ENCODE data around the gene TECR. TPM values are rescaled to one million over a fixed set of nuclear protein-coding genes. Genes with fewer than 3 reads are reported as not detected.

The TECR gene
- total and polyA plus RNA-seq, 2 of the 13 experiments (the other 11 are each of a cell fraction or from before 2014, with no cell fraction given): 54.9 to 121 TPM

GRCh38 chr19:14570864-14571527 is 41.6 kb downstream of the TECR start:
- Histone ChIP-seq H3K27ac (ENCODE audit: extremely low read length, insufficient read depth, low read length) (peak overlapping the region; percentile 54), H3K27me3 (ENCODE audit: control insufficient read depth in 1 of 2, insufficient read depth in 2 of 2, low read length in 2 of 2) (no peaks in the 10 kb centered on the region; a peak in 1 of 5 replicates), H3K4me1 (ENCODE audit: insufficient read depth, low read length) (peaks cover 50% of the 10 kb centered on the region), H3K36me3 (replicated peaks in 1 of 2; ENCODE audit: control insufficient read depth in 1 of 2, insufficient read depth in 2 of 2, low read length in 2 of 2) (peaks cover 2 to 8% of the 10 kb centered on the region in 2 experiments; a peak in 3 of 5 replicates), H3K79me2 (ENCODE audit: insufficient read depth, low read length) (peaks cover 13% of the 10 kb centered on the region), H4K20me1 (ENCODE audit: insufficient read depth, low read length) (no peaks in the 10 kb centered on the region), H3K9me3 (ENCODE audit: low read length) (no peaks in the 10 kb centered on the region), H3K9ac (ENCODE audit: insufficient read depth, low read depth, low read length) (peak overlapping the region; percentile 85), H2AFZ (ENCODE audit: low read length) (no peak overlapping the region), H3K4me2 (ENCODE audit: low read depth, low read length) (peak overlapping the region; percentile 80), H3K4me3 (replicated peaks in 1 of 3; ENCODE audit: insufficient read depth in 1 of 3, low read depth in 2 of 3, low read length in 3 of 3) (peak overlapping the region; percentile 81 to 99 (median 94))
- DNase-seq (ENCODE audit: low spot score) (no peak), FAIRE-seq (peak; percentile 4), ATAC-seq (no peak)
- BruUV-seq (replicated peaks): no TSS peak
- in situ Hi-C loops (cut with HindIII; ENCODE audit: extremely low pct_ligation_motif_present, low pct_unique_long_range_greater_than_20kb) (loop anchor here (5.0 kb wide), 1 partner anchor 116 kb away; no protein-coding TSS in a partner anchor), intact Hi-C loops (cut with micrococcal nuclease; ENCODE audit: unreplicated experiment) (no loop called here)
- WGBS (ENCODE audit: low lambda C conversion rate): 21% methylated on average over 22 of the region's 22 CpGs
- POLR2A ChIA-PET: interaction anchor here (1.2 to 4.6 kb wide), 6 partner anchors 17 to 434 kb away, joined by 5 to 40 read pairs (median 7); partner anchors contain the start of genes DNAJB1 and ZNF333
- CTCF ChIA-PET (ENCODE audit: low intra/inter-chr PET ratio, low total read pairs): interaction anchor here (0.9 kb wide), 1 partner anchor 14 kb away, joined by 4 read pairs; no protein-coding TSS in a partner anchor
- no peak for TF ChIP-seq SALL2 (CRISPR knock-in tag; IDR thresholded peaks at IDR 0.05)
- no peak for TF ChIP-seq ZBTB26 (CRISPR knock-in tag; IDR thresholded peaks at IDR 0.05; ENCODE audit: borderline replicate concordance)
- 0 out of 2 replicates have a peak, but pooled peaks have one; percentile 8 for TF ChIP-seq ZC3H13 (CRISPR knock-in tag; IDR thresholded peaks at IDR 0.05)
- no peak for TF ChIP-seq DMTF1 (CRISPR knock-in tag; IDR thresholded peaks at IDR 0.05)
- no peak for TF ChIP-seq CCDC6 (CRISPR knock-in tag; IDR thresholded peaks at IDR 0.05)
- no peak for TF ChIP-seq NR1H2 (CRISPR knock-in tag; IDR thresholded peaks at IDR 0.05; ENCODE audit: borderline replicate concordance, low read depth)
- TF ChIP-seq ZNF687 (CRISPR knock-in tag; IDR thresholded peaks at IDR 0.05): no peak
- no peak for TF ChIP-seq ZHX1 (CRISPR knock-in tag; IDR thresholded peaks at IDR 0.05; ENCODE audit: low read depth)
- peak; percentile 96 for TF ChIP-seq ZNF121 (CRISPR knock-in tag; IDR thresholded peaks at IDR 0.05)
- no peak for TF ChIP-seq GTF3A (CRISPR knock-in tag; conservative IDR thresholded peaks at IDR 0.05)
- no peak for TF ChIP-seq NR0B2 (CRISPR knock-in tag; IDR thresholded peaks at IDR 0.05)
